KBM-7 (cell line): Measurements from ENCODE around the gene ATP1B4.
"Not testable (repeated sequence)": the region's sequence is repeated elsewhere in the genome, so short reads cannot be mapped to it uniquely, and the experiment has no call there.

Experiments used
- DNase-seq: peaks from one replicate; pipeline ENCODE4 v3.0.0-alpha.2; 2015
- in situ Hi-C: fragments of 300-500 bp; cut with MboI; formaldehyde crosslinking; loops from 2 replicates; pipeline ENCODE4 v1.14.3; 2020; ENCODE audit warnings: low sequenced_read_pairs, low pct_unique_long_range_greater_than_20kb, mixed read lengths

The ATP1B4 gene

GRCh38 chrX:120361764-120362305, at the start of gene ATP1B4:
TSS of gene ATP1B4 (plus strand) at chrX:120362089. CDS start at chrX:120362169, 80 bp downstream.
- in situ Hi-C loops = no loop called here
- DNase-seq = no peak

GRCh38 chrX:120315776-120316175, 46.1 kb upstream of the ATP1B4 start:
- DNase-seq = no peak
- in situ Hi-C loops = no loop called here

GRCh38 chrX:120316587-120317283, 45.2 kb upstream of the ATP1B4 start:
- no peak for DNase-seq
- in situ Hi-C loops = no loop called here

GRCh38 chrX:120318411-120318810, 43.5 kb upstream of the ATP1B4 start:
- no peak for DNase-seq
- in situ Hi-C loops = no loop called here

GRCh38 chrX:120321520-120322281, 40.2 kb upstream of the ATP1B4 start:
- DNase-seq = no peak
- in situ Hi-C loops = no loop called here

GRCh38 chrX:120331116-120331515, 30.8 kb upstream of the ATP1B4 start:
- in situ Hi-C loops = no loop called here
- DNase-seq = no peak

GRCh38 chrX:120332394-120332793, 29.5 kb upstream of the ATP1B4 start:
- DNase-seq = no peak
- in situ Hi-C loops = no loop called here

- in situ Hi-C loops = no loop called here
Measured at GRCh38 chrX:120334151-120334550, 27.7 kb upstream of the ATP1B4 start.

GRCh38 chrX:120334603-120335002, 27.3 kb upstream of the ATP1B4 start:
- DNase-seq = peak; percentile 97
- in situ Hi-C loops = no loop called here

More at GRCh38 chrX:120334151-120334550, 27.7 kb upstream of the ATP1B4 start:
- DNase-seq = no peak

- no peak for DNase-seq
- in situ Hi-C loops = no loop called here
Measured at GRCh38 chrX:120335289-120335688, 26.6 kb upstream of the ATP1B4 start.

- DNase-seq = no peak
- in situ Hi-C loops = no loop called here
Measured at GRCh38 chrX:120336899-120337298, 25.0 kb upstream of the ATP1B4 start.

GRCh38 chrX:120344566-120344965, 17.3 kb upstream of the ATP1B4 start:
- DNase-seq, in situ Hi-C loops: not testable (repeated sequence)

GRCh38 chrX:120350450-120351138, 11.3 kb upstream of the ATP1B4 start:
- no peak for DNase-seq
- in situ Hi-C loops = no loop called here

- DNase-seq = no peak
- in situ Hi-C loops = no loop called here
Measured at GRCh38 chrX:120356084-120356483, 5.8 kb upstream of the ATP1B4 start.

GRCh38 chrX:120357186-120357585, 4.7 kb upstream of the ATP1B4 start:
- in situ Hi-C loops = no loop called here
- DNase-seq = no peak

GRCh38 chrX:120358737-120359456, 3.0 kb upstream of the ATP1B4 start:
- no peak for DNase-seq
- in situ Hi-C loops = no loop called here

- in situ Hi-C loops = no loop called here
- DNase-seq = peak; percentile 60
Measured at GRCh38 chrX:120365320-120365719, 3.4 kb downstream of the ATP1B4 start.

- in situ Hi-C loops = no loop called here
Measured at GRCh38 chrX:120365968-120366367, 4.1 kb downstream of the ATP1B4 start.

GRCh38 chrX:120366794-120367193, 4.9 kb downstream of the ATP1B4 start:
- in situ Hi-C loops = no loop called here
- DNase-seq = no peak

More at GRCh38 chrX:120365968-120366367, 4.1 kb downstream of the ATP1B4 start:
- no peak for DNase-seq
